Measurements from ENCODE around the gene MUC6. TPM values are rescaled to one million over a fixed set of nuclear protein-coding genes. Genes with fewer than 3 reads are reported as not detected.

The MUC6 gene
- total and polyA plus RNA-seq, 10 of the 15 experiments (the other 5 are each of a cell fraction or from before 2014, with no cell fraction given), result 0.03 TPM; not detected in 8

GRCh38 chr11:995044-995751 lies 41.3 kb downstream of the MUC6 start (continued):
- TF ChIP-seq NFYA (IDR thresholded peaks at IDR 0.05; ENCODE audit: borderline replicate concordance, low read depth, low read length), result no peak
- peak; percentile 41; the same call in 1 of the 2 replicates for TF ChIP-seq RUNX3 (IDR thresholded peaks at IDR 0.05; ENCODE audit: low read length)
- no peak for TF ChIP-seq FOXM1 (IDR thresholded peaks at IDR 0.05; ENCODE audit: low read depth, low read length)

- H2AFZ ChIP-seq (ENCODE audit: control insufficient read depth, low read depth, low read length), result no peak overlapping the region
- H3K27ac ChIP-seq (ENCODE audit: control insufficient read depth, insufficient read depth), result no peak overlapping the region
- WGBS (ENCODE audit: insufficient coverage, insufficient replicate concordance, low lambda C conversion rate, missing lambda C conversion rate), result 97% methylated on average over 34 of the region's 35 CpGs
- no peaks in the 10 kb centered on the region for H3K9me3 ChIP-seq (replicated peaks; ENCODE audit: control insufficient read depth, insufficient read depth, low read length)
- no peaks in the 10 kb centered on the region for H4K20me1 ChIP-seq (ENCODE audit: control insufficient read depth, insufficient read depth)
- ChIA-PET POLR2A (no interaction called here), CTCF (interaction anchor here (0.7 kb wide), 1 partner anchor 72 kb away, joined by 3 read pairs; no protein-coding TSS in a partner anchor), RAD21 (ENCODE audit: unreplicated experiment) (no interaction called here), SMC1A (ENCODE audit: uncharacterized antibody, unreplicated experiment) (no interaction called here)
- intact Hi-C loops (cut with micrococcal nuclease; ENCODE audit: unreplicated experiment) (no loop called here), in situ Hi-C loops (cut with MboI) (no loop called here)
- no peaks in the 10 kb centered on the region for H3K27me3 ChIP-seq (replicated peaks in 1 of 2; ENCODE audit: control insufficient read depth in 2 of 2, insufficient read depth in 2 of 2, low read length in 1 of 2)
- no peak overlapping the region for H3K9ac ChIP-seq (ENCODE audit: control insufficient read depth, insufficient read depth, low read length)
- H3K79me2 ChIP-seq (ENCODE audit: control insufficient read depth, insufficient read depth, low read length), result no peaks in the 10 kb centered on the region
- ATAC-seq, result no peak
- no peak overlapping the region for H3K4me3 ChIP-seq
- no peak for DNase-seq (ENCODE audit: low read depth, low spot score)
- peaks cover 10 to 18% of the 10 kb centered on the region in 2 experiments; a peak in 3 of 4 replicates for H3K36me3 ChIP-seq (ENCODE audit: control insufficient read depth in 2 of 2, insufficient read depth in 2 of 2, low read length in 1 of 2)
- no peak overlapping the region for H3K4me2 ChIP-seq (ENCODE audit: control insufficient read depth, insufficient read depth)
- H3K4me1 ChIP-seq (ENCODE audit: control insufficient read depth, insufficient read depth, low read length), result peaks cover 19% of the 10 kb centered on the region
- BruUV-seq (replicated peaks), result no TSS peak
- FAIRE-seq, result no peak
- TF ChIP-seq TAF1 (IDR thresholded peaks at IDR 0.05; ENCODE audit: borderline replicate concordance, low read depth, low read length), result no peak
- no peak for TF ChIP-seq IRF4 (IDR thresholded peaks at IDR 0.05; ENCODE audit: low read depth, low read length)
- no peak for TF ChIP-seq TCF7 (IDR thresholded peaks at IDR 0.05; ENCODE audit: borderline replicate concordance)
- TF ChIP-seq NKRF (conservative IDR thresholded peaks at IDR 0.05), result no peak
- TF ChIP-seq PKNOX1 (IDR thresholded peaks at IDR 0.05), result no peak
- no peak for TF ChIP-seq MYC (IDR thresholded peaks at IDR 0.05; ENCODE audit: insufficient read depth, insufficient read length, insufficient replicate concordance, low read length, severe bottlenecking)
- no peak for TF ChIP-seq HSF1 (IDR thresholded peaks at IDR 0.05; ENCODE audit: low read depth, low read length)
- TF ChIP-seq CEBPB (IDR thresholded peaks at IDR 0.05; ENCODE audit: borderline replicate concordance in 1 of 2, low read depth in 2 of 2, low read length in 2 of 2), result no peak
- no peak for TF ChIP-seq NBN (IDR thresholded peaks at IDR 0.05)
- no peak for TF ChIP-seq SPI1 (IDR thresholded peaks at IDR 0.05; ENCODE audit: borderline replicate concordance, insufficient read depth, low read depth, low read length)
- TF ChIP-seq SUZ12 (IDR thresholded peaks at IDR 0.05; ENCODE audit: unreplicated experiment), result no peak
- no peak for TF ChIP-seq ZBTB33 (IDR thresholded peaks at IDR 0.05)
- TF ChIP-seq ZNF622 (IDR thresholded peaks at IDR 0.05), result no peak
These were observed 42.8 kb downstream of the MUC6 start for GRCh38 chr11:993632-994167.
